Psoas muscle (tissue), 8 donors: Measurements from ENCODE around the gene FLRT2. TPM values are rescaled to one million over a fixed set of nuclear protein-coding genes. Genes with fewer than 3 reads are reported as not detected.

ENCODE experiments used
- ATAC-seq, 4 donors: fragments of 200-7000 bp; cut with Tn5 transposase; one replicate each; pipeline ENCODE4 v1.9.1; 2020; ENCODE audit warnings: moderate library complexity in 3 of 4, mild to moderate bottlenecking in 2 of 4
- DNase-seq, 2 donors: peaks; one replicate each; pipeline ENCODE4 v3.0.0-alpha.2; 2020
- H3K27ac ChIP-seq: fragments of 200-600 bp; one replicate; pipeline ENCODE4 v1.8.0; 2022
- H3K27me3 ChIP-seq, 3 donors: fragments of 200-600 bp in 1 of 3; one replicate each; pipeline versions ENCODE4 v1.6.1 to v1.8.0; 2013 to 2022; ENCODE audit warnings: low read length in 2 of 3, mild to moderate bottlenecking in 2 of 3, moderate library complexity in 1 of 3; ENCODE audit not compliant: insufficient read depth in 3 of 3
- H3K36me3 ChIP-seq, 2 donors: fragments of 200-600 bp in 1 of 2; one replicate each; pipeline versions ENCODE4 v1.6.1 to v1.8.0; 2013 to 2022; ENCODE audit warnings: low read depth in 1 of 2, mild to moderate bottlenecking in 1 of 2, moderate library complexity in 1 of 2; ENCODE audit not compliant: insufficient read depth in 1 of 2
- H3K4me1 ChIP-seq: fragments of 200-600 bp; one replicate; pipeline ENCODE4 v1.8.0; 2022
- H3K4me3 ChIP-seq: fragments of 200-600 bp; one replicate; pipeline ENCODE4 v1.8.0; 2022; ENCODE audit warnings: mild to moderate bottlenecking
- H3K9me3 ChIP-seq: fragments of 200-600 bp; one replicate; pipeline ENCODE4 v1.8.0; 2022
- CTCF ChIP-seq: fragments of 200-600 bp; IDR thresholded peaks from one replicate; pipeline ENCODE4 v1.8.0; 2022; ENCODE audit warnings: antibody characterized with exemption
- WGBS, 3 donors: extraction: QIAGEN DNeasy Blood & Tissue Kit; methylation state at CpG; one replicate each; pipeline versions ENCODE4 v1.1.6 to v1.1.7; 2013; 5-methylcytosine and 5-hydroxymethylcytosine counted together
- intact Hi-C, 2 donors: fragments of 100-400 bp; cut with DNase I; formaldehyde crosslinking; loops; one replicate each; pipeline versions ENCODE4 v1.11.0 to v1.14.2; 2022
- polyA plus RNA-seq, 3 donors: library from polyadenylated mRNA; stranded (reverse); fragments of 200-250 nt; gene quantifications; one replicate each; pipeline ENCODE4 v1.2.3, GENCODE V29; 2013
- total RNA-seq, 4 donors: library from RNA; stranded (reverse); fragmentation: NEBNext Ultra II Directional in 2 of 4; extraction: Animal tissue kit (Norgen Biotek cat#: 25700) in 2 of 4; gene quantifications; one replicate each; pipeline versions ENCODE4 v1.2.1 to v1.2.4, GENCODE V29; 2021 to 2023
- donor health status: healthy with polysubstance abuse.
- donor health status: DM: no; HTN: no; CAD: no; lungs with moderate emphysema.
- donor health status: Bipolar disorder and iron deficiency.
- donor health status: healthy.
- donor health status: DM: yes; HTN: yes; CAD: no.
- donor health status: DM: no; HTN: no; CAD: no.
- donor health status: DM: no; HTN: no; CAD: no.
- donor health status: DM: yes; HTN: yes; CAD: no.

The FLRT2 gene
- total and polyA plus RNA-seq, 7 donors, result 1.3 to 10.2 (median 2.4) TPM

GRCh38 chr14:85653029-85653428 is 123.1 kb downstream of the FLRT2 start:
- Histone ChIP-seq H3K9me3 (no peaks in the 10 kb centered on the region), H3K4me1 (no peaks in the 10 kb centered on the region), H3K27ac (no peak overlapping the region), H3K27me3 (no peaks in the 10 kb centered on the region), H3K4me3 (no peak overlapping the region), H3K36me3 (no peaks in the 10 kb centered on the region)
- no peak for TF ChIP-seq CTCF
- ATAC-seq, result no peak
- intact Hi-C loops, result no loop called here
- no peak for DNase-seq
- WGBS, 3 donors, result 79 to 98% (median 81%) methylated on average over 2 of the region's 2 CpGs

- no peak overlapping the region for H3K27ac ChIP-seq
- TF ChIP-seq CTCF, result no peak
- intact Hi-C loops, result no loop called here
- no peaks in the 10 kb centered on the region for H3K4me1 ChIP-seq
- no peaks in the 10 kb centered on the region for H3K27me3 ChIP-seq
- no peak overlapping the region for H3K4me3 ChIP-seq
- ATAC-seq (no peak), DNase-seq (no peak)
- no peaks in the 10 kb centered on the region for H3K9me3 ChIP-seq
- WGBS, 3 donors, result 54 to 75% (median 66%) methylated on average over 2 of the region's 2 CpGs
- H3K36me3 ChIP-seq, result no peaks in the 10 kb centered on the region
Measured at GRCh38 chr14:85660243-85660922, 130.4 kb downstream of the FLRT2 start.

GRCh38 chr14:85662096-85662495 is 132.2 kb downstream of the FLRT2 start:
- 70 to 78% (median 73%) methylated on average over 9 of the region's 9 CpGs for WGBS, 3 donors
- DNase-seq (no peak), ATAC-seq (no peak)
- Histone ChIP-seq H3K36me3 (no peaks in the 10 kb centered on the region), H3K27me3 (no peaks in the 10 kb centered on the region), H3K27ac (no peak overlapping the region), H3K4me3 (no peak overlapping the region), H3K9me3 (no peaks in the 10 kb centered on the region), H3K4me1 (no peaks in the 10 kb centered on the region)
- intact Hi-C loops, result no loop called here
- TF ChIP-seq CTCF, result no peak

- Histone ChIP-seq H3K27ac (no peak overlapping the region), H3K4me3 (no peak overlapping the region), H3K4me1 (no peaks in the 10 kb centered on the region), H3K27me3 (peaks cover 0 to 3% (median 0%) of the 10 kb centered on the region in 3 donors), H3K9me3 (no peaks in the 10 kb centered on the region), H3K36me3 (no peaks in the 10 kb centered on the region)
- no peak for TF ChIP-seq CTCF
- intact Hi-C loops, result no loop called here
- 24 to 52% (median 34%) methylated on average over 2 of the region's 2 CpGs for WGBS, 3 donors
- DNase-seq (no peak), ATAC-seq (no peak)
Measured at GRCh38 chr14:85663256-85663655, 133.3 kb downstream of the FLRT2 start.

GRCh38 chr14:85663667-85664066 is 133.7 kb downstream of the FLRT2 start:
- ATAC-seq (no peak), DNase-seq (no peak)
- Histone ChIP-seq H3K27me3 (peaks cover 0 to 3% (median 0%) of the 10 kb centered on the region in 3 donors), H3K36me3 (no peaks in the 10 kb centered on the region), H3K4me1 (no peaks in the 10 kb centered on the region), H3K9me3 (no peaks in the 10 kb centered on the region), H3K4me3 (peak overlapping the region; percentile 37), H3K27ac (no peak overlapping the region)
- intact Hi-C loops, result no loop called here
- no peak for TF ChIP-seq CTCF
